Hematopoietic multipotent progenitor cell (in vitro differentiated cells): ENCODE measurements around the gene MLLT10. TPM values are rescaled to one million over a fixed set of nuclear protein-coding genes. Genes with fewer than 3 reads are reported as not detected.
"Not testable (repeated sequence)": the region's sequence is repeated elsewhere in the genome, so short reads cannot be mapped to it uniquely, and the experiment has no call there.

Experiments
- DNase-seq, 3 donors: peaks; one replicate each; pipeline ENCODE4 v3.0.0-alpha.2; 2011 to 2015; ENCODE audit warnings: low read depth in 2 of 3, low spot score in 2 of 3
- total RNA-seq: library from RNA; depleted of rRNA; stranded (reverse); fragments of >200 nt; gene quantifications from one replicate; pipeline ENCODE4 v1.2.3, GENCODE V29; 2012

The MLLT10 gene
- total RNA-seq, 1 donor, result 53.6 TPM

DNA sequence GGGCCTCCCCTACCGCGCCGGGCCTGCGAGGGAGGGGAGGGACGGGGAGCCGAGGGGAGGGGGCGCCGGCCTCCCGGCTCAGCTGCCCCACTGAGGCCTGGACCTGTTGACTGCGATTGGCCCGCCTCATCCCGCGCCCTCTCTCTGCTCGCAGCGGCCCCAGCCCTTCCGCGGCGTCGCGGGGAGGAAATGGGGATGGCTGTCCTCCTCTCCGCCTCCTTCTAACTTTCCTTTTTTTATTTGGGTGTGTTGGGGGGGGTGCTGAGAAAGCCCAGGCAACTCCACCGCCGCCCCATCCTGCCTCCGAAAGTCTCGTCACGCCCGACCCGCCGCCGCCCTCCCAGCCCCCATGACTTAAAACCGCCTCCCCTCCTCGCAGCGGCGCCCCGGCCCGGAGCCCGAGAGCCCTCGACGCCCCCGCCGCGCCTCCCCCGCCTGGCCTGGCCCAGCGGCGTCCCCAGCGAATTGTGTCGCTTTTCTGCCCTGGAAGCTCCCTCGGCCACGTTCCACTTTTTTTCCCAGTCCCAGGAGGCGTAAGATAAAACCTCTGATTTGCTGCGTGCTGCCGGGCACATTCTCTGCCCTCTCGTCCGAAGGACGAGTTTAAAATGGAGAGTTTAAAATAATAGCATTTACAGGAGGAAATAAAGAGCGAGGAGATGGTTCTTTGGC, 7.7 kb upstream of the MLLT10 start:
- peak in 2 of 3 donors; percentile 83 to 94 for DNase-seq

DNA sequence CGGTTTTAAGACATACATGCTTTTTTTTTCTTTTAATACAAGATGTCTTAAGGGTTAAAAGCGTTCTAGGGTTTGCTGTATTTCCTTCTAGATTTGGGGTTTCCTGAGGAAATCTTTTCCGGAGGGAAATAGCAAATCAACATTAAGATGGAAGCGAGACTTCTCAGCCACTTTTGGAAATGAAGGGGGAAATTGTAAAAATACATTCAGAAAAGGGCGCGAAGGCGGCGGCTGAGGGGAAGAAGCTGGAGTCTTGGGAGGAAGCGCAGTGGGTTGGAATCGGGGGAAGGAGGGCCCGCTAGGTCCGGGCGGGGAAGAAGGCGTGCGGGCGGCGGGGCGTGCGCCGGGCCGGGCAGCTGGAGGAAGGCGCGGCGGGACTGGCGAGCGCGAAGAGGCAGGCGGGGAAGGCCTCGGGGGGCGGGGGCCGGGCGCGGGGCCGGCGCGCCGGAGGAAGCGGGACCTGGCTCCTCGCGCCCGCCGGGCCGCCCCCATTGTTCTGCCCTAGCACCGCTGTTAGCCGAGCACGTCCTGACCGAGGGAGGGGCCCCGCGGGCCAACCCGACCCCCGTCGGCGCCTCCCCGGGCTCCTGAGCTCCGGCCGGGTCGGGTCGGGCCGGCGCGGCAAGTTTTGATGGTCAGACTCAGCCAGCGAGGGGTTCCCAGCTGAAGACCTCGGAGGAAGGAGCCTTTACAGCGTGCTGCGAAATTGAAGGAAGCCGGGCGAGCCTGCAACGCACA, 7.0 kb upstream of the MLLT10 start:
- peak in 1 of 3 donors; percentile 60 for DNase-seq

DNA sequence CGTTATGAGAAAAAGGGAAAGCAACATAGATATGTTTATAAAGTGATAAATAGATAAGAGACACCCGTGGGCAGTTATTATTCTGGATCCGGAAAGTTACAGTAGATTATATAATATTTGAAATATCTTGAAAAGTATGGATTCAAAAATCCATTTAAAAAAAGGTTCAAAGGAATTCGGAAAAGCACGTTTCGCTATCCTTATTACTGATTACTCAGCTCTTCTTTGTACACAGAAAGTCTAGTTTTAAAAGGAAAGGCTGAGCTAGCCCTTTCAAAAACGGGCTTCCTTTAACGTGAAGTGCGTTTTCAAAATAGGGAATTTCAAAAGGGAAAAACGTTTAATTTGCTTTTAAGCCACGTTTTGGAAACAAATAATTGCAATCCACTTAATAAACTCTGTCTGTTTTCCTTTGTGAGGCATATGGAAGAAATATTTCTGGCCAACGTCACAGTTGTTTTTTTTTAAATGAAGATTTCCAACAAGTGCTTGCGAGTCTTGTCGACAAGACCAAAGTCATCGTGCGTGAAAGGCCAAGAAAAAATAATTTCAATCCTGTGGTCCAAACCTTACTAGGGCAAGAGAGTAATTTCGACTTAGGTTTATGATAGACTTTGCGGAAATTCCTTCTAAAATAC, 6.3 kb upstream of the MLLT10 start:
- peak in 1 of 3 donors; percentile 20 for DNase-seq

DNA sequence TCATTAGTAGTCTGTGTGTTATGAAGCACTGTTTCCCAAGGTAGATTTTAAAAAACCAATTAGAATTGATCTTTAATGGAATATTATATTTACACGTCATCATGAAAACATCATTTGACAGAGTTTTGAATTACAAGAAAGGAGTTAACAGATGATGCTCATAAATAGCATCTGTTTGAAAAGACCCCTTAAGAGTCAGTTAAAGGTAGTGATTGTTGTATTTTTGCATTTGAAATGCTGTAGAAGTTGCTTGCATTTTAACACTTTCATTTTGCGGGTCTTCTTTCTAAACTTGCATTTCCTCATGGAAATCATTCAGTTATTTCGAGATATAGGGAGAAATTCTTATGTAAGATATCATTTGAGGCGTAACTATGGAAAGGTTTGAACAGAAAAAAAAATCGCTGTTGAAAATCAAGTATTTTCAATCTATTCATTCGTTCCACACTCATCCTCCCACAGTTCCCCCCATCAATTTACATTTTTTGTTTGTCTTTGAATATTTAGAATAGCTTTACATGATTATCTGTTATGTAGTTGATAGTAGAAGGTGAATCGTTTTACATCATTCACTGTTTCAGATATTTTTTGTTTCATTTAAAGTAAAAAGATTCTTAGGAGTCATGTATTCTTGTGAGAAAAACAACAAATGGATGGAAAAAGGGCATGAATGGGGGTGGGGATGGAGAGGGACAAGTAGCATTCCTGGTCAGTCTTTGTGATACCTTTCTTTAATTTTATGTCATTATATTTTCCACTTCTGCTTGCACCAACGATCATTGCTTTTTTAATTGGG, 5.6 kb upstream of the MLLT10 start:
- DNase-seq, result no peak

DNA sequence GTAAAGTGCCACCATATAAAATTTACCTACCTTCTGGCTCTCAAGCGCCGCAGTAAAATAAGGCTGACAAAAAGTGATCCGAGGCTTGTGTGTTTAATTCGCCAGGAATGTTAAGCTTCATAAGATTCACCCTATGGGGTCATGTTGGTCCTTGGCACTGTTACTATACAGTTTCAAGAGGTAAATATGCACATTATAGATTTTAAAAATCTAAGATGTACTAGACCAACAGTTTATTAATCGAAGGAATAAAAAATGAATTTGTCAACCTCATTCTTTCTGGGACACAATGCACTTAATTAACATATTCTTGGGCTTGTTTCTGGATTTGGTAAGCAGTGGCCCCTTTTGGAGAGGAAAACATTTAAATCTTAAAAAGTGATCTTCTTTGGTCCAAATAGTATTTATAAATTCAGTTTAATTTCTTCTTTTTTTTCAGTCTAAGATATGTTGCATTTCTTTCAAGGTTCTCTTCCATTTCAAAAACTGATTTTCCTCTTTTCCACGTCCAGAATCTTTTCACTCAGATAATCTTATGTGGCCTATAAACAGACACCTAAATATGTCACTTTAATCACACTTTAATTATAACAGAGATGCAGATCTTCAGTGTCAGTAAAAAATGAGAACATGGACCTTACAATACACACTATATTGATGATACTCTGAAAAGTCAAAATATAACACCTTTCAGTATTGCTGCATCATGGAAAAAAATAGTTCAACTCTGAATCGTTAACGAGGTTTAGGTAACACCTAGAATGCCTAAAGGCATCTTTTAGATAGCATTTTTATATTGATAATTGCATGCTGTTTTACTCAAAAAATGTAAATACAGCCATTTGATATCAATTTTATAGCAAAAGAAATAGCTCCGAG, 4.8 kb upstream of the MLLT10 start:
- DNase-seq, result no peak

DNA sequence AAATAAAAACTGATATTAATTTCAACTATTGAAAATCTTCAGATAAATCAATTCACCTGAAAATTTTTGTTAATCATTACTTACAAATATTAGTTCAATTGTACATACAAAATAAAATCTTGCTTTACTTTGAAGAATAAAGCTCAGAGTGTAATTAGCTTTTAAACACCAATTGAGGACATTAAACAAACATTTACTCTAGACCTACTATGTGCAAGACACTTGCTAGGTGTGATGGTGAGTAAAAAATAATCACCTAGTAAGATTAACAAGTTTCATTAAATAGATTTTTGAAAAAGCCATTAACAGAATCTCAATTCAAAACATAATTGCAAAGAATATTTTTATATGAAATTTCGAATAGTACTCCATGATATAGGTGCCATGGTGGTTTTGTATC, 3.9 kb upstream of the MLLT10 start:
- DNase-seq, result no peak

DNA sequence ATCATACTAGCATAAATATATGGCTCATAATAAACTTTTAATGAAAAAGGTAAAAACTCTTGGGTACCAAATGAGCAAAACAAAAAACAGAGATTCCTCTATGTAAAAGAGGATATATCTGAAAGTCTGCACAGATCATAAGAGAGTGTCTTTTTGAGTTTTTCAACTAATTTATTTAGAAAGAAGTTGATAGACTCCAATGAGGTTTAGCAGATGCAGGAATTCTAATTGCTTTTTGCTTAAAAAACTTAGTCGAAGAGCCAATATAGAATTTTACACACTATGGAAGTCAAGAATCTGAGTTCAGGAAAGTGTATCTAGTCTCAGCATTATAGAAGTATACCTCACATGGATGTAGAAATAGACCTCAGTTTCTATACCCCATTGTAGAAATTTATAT, 3.4 kb upstream of the MLLT10 start:
- DNase-seq, result no peak

DNA sequence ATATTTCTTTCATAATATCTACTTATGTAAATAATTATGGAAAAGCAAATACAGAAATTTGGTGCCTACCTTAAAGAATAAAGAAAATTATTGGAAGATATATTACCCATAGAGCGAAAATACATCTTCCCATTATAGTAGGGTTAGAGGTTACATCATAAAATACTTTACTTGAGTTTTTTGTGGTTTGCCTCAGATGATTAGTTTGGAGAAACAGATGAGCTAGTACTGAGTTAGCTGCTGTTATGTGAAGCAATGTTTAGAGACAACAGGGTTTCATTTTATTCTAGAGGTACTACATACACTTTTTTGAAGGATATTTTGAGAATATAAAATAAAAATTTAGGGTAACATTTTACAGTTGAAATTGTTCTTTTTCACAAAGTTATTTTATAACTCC, 2.9 kb upstream of the MLLT10 start:
- DNase-seq, result peak in 1 of 3 donors; percentile 27

DNA sequence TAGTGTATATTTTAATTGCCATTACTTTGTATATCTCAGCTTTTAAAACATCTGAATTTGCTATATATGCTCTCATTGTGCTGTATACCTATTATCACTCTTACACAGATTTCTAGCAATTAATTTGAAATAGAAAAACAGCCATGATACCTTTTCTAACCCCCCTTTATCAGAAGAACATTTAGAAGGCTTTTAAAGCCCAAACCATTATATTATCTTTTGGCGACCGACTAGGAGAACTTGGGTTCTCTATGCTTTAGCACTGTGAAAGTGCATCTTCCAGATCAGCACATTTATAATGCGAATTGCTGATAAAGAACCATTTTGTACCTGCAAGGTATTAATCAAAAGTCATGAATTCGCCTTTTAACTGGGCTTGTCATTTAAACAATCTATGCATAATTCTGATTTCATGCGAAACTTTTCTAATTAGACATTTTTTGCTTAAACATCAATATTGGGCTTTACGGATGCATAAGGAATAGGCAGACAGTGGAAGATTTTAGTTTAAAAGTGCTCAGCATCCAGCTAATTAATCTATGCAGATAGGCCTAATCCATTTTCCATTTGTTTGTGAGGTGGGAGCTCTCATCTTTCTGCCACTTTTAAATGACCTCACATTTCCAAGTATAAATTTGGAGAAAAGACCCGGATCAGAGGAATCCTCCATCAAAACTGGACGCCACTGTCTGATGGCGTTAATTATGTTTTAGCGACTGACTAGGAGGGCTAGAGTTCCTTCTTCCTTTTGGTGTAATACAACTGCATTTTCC, 1.2 kb upstream of the MLLT10 start:
- DNase-seq, result no peak

DNA sequence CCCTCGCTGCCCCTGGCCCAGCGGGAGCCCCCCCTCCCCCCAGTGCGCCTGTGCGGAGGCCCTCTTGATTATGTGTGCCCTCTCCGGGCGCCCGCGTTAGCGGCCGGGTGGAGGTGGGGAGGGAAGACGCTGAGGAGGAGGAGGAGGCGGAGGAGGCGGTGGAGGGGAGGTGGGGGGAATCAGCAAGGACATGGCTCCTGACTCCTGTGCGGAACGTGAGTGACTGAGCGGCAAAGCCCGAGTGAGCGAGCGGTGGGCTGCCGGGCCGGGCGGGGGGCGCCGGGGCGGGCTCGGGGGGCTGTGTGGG, 201 bp downstream of the MLLT10 start:
- DNase-seq, result no peak

DNA sequence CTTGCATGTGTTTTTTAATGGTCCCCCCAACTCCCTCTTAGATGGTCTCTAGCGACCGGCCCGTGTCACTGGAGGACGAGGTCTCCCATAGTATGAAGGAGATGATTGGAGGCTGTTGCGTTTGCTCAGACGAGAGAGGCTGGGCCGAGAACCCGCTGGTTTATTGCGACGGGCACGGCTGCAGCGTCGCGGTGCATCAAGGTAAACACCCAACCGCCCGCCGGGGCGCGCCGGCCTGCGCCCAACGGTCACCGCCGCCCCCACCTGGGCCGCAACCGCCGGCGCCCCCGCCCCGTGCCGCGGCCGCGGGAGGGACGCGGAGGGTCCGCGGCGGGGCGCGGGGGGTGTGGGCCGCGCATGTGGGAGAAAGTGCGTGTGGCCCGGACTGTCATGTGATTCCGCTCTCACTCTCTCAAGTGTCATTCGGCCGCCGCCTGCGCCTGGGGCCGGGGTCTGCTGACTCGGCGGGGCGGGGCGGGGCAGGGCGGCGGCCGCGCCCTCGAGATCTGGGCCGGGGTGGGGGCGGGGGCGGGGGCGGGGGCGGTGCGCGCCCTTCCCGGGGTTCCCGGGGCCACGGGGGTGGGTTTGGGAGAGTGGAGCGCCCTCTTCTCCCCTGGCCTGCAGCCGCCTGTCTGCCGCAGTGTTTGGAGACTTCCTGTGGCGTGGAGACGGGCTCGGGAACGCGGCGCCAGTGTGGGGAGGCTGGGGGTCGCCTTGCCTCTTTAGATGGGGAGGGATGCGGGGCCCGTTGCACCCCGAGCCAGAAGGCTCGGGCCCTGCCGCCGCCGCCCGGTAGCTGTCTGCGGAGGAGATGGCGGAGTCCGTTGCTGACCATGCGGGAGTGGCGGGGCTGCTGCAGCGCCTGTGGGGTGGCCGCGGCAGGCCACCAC, 817 bp downstream of the MLLT10 start:
- peak in 1 of 3 donors; percentile 63 for DNase-seq

DNA sequence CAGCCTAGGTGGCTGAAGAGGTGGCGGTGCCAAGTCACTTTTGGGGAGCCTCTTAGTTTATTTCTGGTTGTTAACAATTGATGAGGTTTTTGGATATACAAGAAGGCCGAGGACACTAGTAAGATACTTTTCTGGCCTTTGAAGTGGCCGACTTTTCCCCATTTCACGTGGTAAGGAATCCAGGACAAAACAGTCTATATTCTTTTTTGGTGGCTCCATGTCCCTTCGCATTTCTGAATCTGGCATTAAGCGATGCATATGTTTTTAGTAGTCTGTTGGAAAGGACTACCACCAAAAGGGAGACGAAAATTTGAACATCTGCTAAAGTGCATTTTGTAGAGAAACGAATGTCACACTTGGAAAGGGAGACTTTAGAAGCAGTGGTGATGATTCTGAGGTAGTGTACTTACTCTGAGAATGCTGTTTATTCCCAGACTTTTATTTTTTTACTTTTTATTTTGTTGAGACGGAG, 1.5 kb downstream of the MLLT10 start:
- DNase-seq, result no peak

DNA sequence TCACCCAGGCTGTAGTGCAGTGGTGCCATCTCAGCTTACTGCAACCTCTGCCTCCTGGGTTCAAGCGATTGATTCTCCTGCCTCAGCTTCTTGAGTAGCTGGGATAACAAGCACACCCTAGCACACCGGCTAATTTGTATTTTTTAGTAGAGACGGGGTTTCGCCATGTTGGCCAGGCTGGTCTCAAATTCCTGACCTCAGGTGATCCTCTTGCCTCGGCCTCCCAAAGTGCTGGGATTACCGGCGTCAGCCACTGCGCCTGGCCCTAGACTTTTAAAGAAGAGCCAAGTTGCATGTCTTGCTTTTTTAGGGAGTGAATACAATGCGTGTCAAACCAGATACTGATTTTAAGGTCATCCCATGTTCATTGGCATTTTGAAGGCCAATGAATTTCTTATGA, 1.9 kb downstream of the MLLT10 start:
- not testable (repeated sequence) for DNase-seq

DNA sequence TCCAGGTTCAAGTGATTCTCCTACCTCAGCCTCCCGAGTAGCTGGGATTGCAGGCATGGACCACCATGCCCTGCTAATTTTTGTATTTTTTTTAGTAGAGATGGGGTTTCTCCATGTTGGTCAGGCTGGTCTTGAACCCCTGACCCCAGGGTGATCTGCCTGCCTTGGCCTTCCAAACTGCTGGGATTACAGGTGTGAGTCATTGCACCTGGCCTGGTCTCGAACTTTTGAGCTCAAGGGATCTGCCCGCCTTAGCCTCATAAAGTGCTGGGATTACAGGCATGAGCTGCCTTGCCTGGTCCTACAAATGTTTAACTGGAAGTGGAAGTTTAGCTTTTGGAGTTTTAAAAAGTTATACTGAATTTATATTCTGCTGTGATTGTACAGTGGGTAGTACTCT, 2.8 kb downstream of the MLLT10 start:
- no peak for DNase-seq

DNA sequence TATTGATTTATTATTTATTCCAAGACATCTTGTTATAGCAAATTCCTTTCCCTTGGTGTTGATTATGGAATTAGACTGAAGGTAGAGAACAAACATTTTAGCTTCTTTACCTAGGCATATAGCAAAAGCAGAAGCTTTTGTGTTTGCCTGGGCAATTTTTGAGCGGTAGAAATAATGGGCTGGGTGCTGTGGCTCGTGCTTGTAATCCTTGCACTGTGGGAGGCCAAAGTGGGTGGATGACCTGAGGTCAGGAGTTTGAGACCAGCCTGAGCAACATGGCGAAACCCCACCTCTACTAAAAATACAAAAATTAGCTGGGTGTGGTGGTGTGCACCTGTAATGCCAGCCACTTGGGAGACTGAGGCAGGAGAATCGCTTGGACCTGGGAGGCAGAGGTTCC, 6.7 kb downstream of the MLLT10 start:
- not testable (repeated sequence) for DNase-seq

DNA sequence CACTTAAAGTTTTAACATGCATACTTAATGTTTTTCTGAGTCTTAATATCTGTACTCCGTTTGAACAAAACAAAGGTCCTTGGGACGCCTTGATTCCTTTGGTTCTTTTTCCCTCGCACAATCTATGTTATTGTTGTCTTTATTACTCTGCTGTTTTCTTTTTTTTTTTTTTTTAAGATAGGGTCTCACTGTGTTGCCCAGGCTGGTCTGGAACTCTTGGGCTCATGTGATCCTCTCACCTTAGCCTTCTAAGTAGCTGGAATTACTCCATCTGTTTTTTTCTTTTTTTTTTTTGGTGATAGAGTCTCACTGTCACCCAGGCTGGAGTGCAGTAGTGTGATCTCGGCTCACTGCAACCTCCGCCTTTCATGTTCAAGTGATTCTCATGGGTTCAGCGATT, 13.2 kb downstream of the MLLT10 start:
- no peak for DNase-seq

DNA sequence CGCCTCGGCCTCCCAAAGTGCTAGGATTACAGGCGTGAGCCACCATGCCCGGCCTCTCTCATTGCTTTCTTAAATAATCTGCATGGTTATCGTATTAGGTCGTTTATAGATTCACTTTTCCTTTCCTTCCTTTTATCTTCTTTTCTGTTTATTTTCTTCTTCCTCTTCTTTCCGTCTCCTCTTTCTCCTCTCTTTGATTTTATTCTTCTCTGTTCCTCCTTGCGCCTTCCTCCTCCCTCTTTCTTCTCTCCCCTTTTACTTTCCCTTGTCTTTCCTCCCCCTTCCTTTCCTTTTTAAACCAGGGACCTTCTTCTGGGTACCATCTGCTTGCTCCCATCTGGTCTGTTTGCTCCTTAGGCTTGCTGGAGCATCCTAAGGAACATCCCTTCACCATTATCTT, 18.6 kb downstream of the MLLT10 start:
- no peak for DNase-seq

DNA sequence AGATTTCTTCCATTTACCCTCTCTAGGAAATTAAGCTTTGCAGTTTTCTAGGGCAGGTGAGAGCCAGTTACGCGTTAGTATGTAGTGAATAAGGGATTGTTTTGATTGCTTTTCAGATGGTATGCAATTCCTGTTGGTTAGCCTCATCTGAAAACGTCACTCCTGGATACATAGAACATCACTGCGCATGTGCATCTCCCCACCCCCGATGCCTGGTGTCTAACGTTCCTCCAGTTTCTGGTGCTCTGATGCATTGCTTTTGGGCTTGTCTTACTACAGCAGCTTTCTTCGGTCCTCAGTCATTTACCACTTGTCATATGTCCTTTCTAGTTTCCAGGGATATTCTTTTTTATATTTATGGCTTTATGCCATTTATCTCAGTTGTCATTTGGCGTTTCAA, 22.5 kb downstream of the MLLT10 start:
- DNase-seq, result no peak
